ENCODE measurements around the gene TMEM239.

TMEM239 gene

DNA sequence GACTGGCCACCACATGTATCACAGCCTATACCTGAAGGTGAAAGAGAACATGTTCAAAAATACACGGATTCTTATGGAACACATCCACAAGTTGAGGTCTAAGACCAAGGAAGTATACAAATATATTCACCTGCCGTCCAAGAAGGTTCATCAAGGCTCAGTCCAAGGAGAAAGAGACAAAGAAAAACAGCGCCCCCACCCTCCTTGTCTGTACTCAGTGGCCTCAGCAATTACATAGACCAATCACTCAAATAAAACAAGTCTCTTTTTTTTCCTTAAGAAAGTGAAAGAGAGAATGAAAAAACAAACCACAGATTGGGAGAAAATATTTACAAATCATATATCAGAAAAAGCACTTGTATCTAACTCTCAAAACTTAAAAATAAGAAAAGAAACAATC lies 35.2 kb upstream of the TMEM239 start:
- no peak for DNase-seq
- Histone ChIP-seq H3K4me3 (ENCODE audit: insufficient read depth in 1 of 2, low read depth in 1 of 2, low read length in 2 of 2) (no peak overlapping the region), H3K14ac (ENCODE audit: low read length in 2 of 2) (no peak overlapping the region), H3K4me2 (ENCODE audit: low read length, poor library complexity, severe bottlenecking) (no peak overlapping the region), H3K9me3 (ENCODE audit: control insufficient read depth, low read length) (peaks cover under 1% of the 10 kb centered on the region), H3K23ac (ENCODE audit: low read length in 2 of 2) (no peak overlapping the region), H3K27me3 (ENCODE audit: control insufficient read depth in 1 of 2, insufficient read depth in 1 of 2, low read length in 2 of 2) (peaks cover 11 to 29% of the 10 kb centered on the region in 2 experiments), H3K36me3 (ENCODE audit: control insufficient read depth in 1 of 2, insufficient read depth in 2 of 2, low read depth in 1 of 2, low read length in 2 of 2) (no peaks in the 10 kb centered on the region), H3K9ac (ENCODE audit: low read length) (no peak overlapping the region), H3K18ac (ENCODE audit: low read depth in 1 of 2, low read length in 2 of 2) (no peak overlapping the region), H2AK5ac (ENCODE audit: low read length, severe bottlenecking) (no peak overlapping the region), H2BK5ac (ENCODE audit: low read depth, low read length, poor library complexity, severe bottlenecking) (no peak overlapping the region), H2BK12ac (ENCODE audit: low read length in 2 of 2) (no peak overlapping the region), H3K4me1 (ENCODE audit: control insufficient read depth, insufficient read depth, low read depth, low read length) (no peaks in the 10 kb centered on the region), H2BK15ac (ENCODE audit: low read depth, poor library complexity, severe bottlenecking) (no peak overlapping the region), H4K91ac (ENCODE audit: low read length) (no peak overlapping the region), H3K27ac (ENCODE audit: low read length, poor library complexity, severe bottlenecking) (no peak overlapping the region), H2BK120ac (ENCODE audit: low read depth, low read length) (no peak overlapping the region), H3K4ac (ENCODE audit: low read depth in 1 of 2, low read length in 2 of 2) (no peak overlapping the region), H3K79me1 (replicated peaks; ENCODE audit: low read length, poor library complexity, severe bottlenecking) (no peaks in the 10 kb centered on the region), H4K8ac (ENCODE audit: low read length) (no peak overlapping the region), H2AFZ (ENCODE audit: low read depth, low read length) (no peak overlapping the region)
- WGBS: 67% methylated on average over 2 of the region's 3 CpGs

DNA sequence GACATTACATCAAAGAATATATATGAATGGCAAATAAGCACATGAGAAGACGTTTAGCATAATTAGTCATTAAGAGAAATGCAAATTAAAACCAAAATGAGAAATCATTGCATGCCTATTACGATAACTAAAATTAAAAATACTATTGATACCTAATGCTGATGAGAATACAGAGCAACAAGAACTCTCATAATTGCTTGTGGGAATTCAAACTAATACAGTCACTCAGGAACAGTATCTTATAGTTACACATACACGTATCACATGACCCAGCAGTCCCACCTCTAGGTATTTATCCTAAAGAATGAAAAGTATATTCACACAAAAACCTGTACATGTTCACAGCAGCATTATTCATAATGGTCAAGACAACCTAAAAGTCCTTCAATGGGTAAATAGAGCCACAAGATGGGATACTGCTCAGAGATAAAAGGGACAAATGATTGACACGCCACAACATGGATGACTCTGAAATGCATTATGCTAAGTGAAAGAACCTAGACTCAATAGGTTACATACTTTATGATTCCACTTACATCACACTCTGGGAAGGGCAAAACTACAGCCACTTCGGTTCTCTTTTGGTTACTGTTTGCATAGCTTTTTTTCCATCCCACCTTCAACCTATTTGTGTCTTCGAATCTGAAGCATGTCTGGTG lies 32.1 kb upstream of the TMEM239 start:
- H3K79me1 ChIP-seq (replicated peaks; ENCODE audit: low read length, poor library complexity, severe bottlenecking): no peaks in the 10 kb centered on the region
- H3K4ac ChIP-seq (ENCODE audit: low read depth in 1 of 2, low read length in 2 of 2): no peak overlapping the region
- no peak for DNase-seq
- H4K91ac ChIP-seq (ENCODE audit: low read length): no peak overlapping the region
- no peak overlapping the region for H3K18ac ChIP-seq (ENCODE audit: low read depth in 1 of 2, low read length in 2 of 2)
- H3K27me3 ChIP-seq (ENCODE audit: control insufficient read depth in 1 of 2, insufficient read depth in 1 of 2, low read length in 2 of 2): peaks cover 11 to 32% of the 10 kb centered on the region in 2 experiments
- no peak overlapping the region for H3K4me3 ChIP-seq (ENCODE audit: insufficient read depth in 1 of 2, low read depth in 1 of 2, low read length in 2 of 2)
- H2AFZ ChIP-seq (ENCODE audit: low read depth, low read length): no peak overlapping the region
- H3K9me3 ChIP-seq (ENCODE audit: control insufficient read depth, low read length): no peaks in the 10 kb centered on the region
- H3K23ac ChIP-seq (ENCODE audit: low read length in 2 of 2): no peak overlapping the region
- no peak overlapping the region for H2BK12ac ChIP-seq (ENCODE audit: low read length in 2 of 2)
- H2BK15ac ChIP-seq (ENCODE audit: low read depth, poor library complexity, severe bottlenecking): no peak overlapping the region
- no peak overlapping the region for H2AK5ac ChIP-seq (ENCODE audit: low read length, severe bottlenecking)
- H3K4me1 ChIP-seq (ENCODE audit: control insufficient read depth, insufficient read depth, low read depth, low read length): no peaks in the 10 kb centered on the region
- no peak overlapping the region for H3K9ac ChIP-seq (ENCODE audit: low read length)
- H4K8ac ChIP-seq (ENCODE audit: low read length): no peak overlapping the region
- H3K14ac ChIP-seq (ENCODE audit: low read length in 2 of 2): no peak overlapping the region
- no peak overlapping the region for H2BK120ac ChIP-seq (ENCODE audit: low read depth, low read length)
- WGBS: 92% methylated on average over 4 of the region's 6 CpGs
- H2BK5ac ChIP-seq (ENCODE audit: low read depth, low read length, poor library complexity, severe bottlenecking): no peak overlapping the region
- H3K36me3 ChIP-seq (ENCODE audit: control insufficient read depth in 1 of 2, insufficient read depth in 2 of 2, low read depth in 1 of 2, low read length in 2 of 2): no peaks in the 10 kb centered on the region
- no peak overlapping the region for H3K27ac ChIP-seq (ENCODE audit: low read length, poor library complexity, severe bottlenecking)
- no peak overlapping the region for H3K4me2 ChIP-seq (ENCODE audit: low read length, poor library complexity, severe bottlenecking)

DNA sequence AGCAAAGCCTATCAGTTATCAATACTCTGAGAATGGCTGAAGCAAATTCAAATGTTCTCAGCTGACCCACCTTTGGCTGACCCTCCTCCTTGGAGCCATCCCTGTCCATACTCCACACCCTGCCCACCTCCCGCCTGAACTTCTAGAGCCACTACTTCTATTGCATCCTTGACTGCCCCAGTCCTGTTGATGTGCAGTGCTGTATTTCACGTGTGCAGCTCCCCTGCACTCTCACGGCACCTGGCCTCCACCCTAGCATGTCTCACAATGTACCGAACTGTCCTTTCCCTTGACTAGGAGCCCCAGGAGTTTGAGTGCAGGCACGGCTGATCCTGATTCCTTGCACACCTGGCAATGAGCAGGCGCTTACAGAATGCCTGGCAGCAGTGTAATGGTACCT lies 22.7 kb upstream of the TMEM239 start:
- DNase-seq: no peak
- Histone ChIP-seq H2BK15ac (ENCODE audit: low read depth, poor library complexity, severe bottlenecking) (no peak overlapping the region), H3K27ac (ENCODE audit: low read length, poor library complexity, severe bottlenecking) (no peak overlapping the region), H3K4me2 (ENCODE audit: low read length, poor library complexity, severe bottlenecking) (no peak overlapping the region), H2AK5ac (ENCODE audit: low read length, severe bottlenecking) (no peak overlapping the region), H4K91ac (ENCODE audit: low read length) (no peak overlapping the region), H3K4me1 (ENCODE audit: control insufficient read depth, insufficient read depth, low read depth, low read length) (no peaks in the 10 kb centered on the region), H3K4me3 (ENCODE audit: insufficient read depth in 1 of 2, low read depth in 1 of 2, low read length in 2 of 2) (no peak overlapping the region), H3K23ac (ENCODE audit: low read length in 2 of 2) (no peak overlapping the region), H2AFZ (ENCODE audit: low read depth, low read length) (no peak overlapping the region), H3K18ac (ENCODE audit: low read depth in 1 of 2, low read length in 2 of 2) (no peak overlapping the region), H3K9ac (ENCODE audit: low read length) (no peak overlapping the region), H3K4ac (ENCODE audit: low read depth in 1 of 2, low read length in 2 of 2) (no peak overlapping the region), H2BK120ac (ENCODE audit: low read depth, low read length) (no peak overlapping the region), H3K36me3 (ENCODE audit: control insufficient read depth in 1 of 2, insufficient read depth in 2 of 2, low read depth in 1 of 2, low read length in 2 of 2) (peaks cover 36 to 41% of the 10 kb centered on the region in 2 experiments), H2BK12ac (ENCODE audit: low read length in 2 of 2) (no peak overlapping the region), H3K14ac (ENCODE audit: low read length in 2 of 2) (no peak overlapping the region), H3K79me1 (replicated peaks; ENCODE audit: low read length, poor library complexity, severe bottlenecking) (no peaks in the 10 kb centered on the region), H2BK5ac (ENCODE audit: low read depth, low read length, poor library complexity, severe bottlenecking) (no peak overlapping the region), H3K27me3 (ENCODE audit: control insufficient read depth in 1 of 2, insufficient read depth in 1 of 2, low read length in 2 of 2) (peaks cover 9 to 12% of the 10 kb centered on the region in 2 experiments), H3K9me3 (ENCODE audit: control insufficient read depth, low read length) (no peaks in the 10 kb centered on the region), H4K8ac (ENCODE audit: low read length) (no peak overlapping the region)
- WGBS: 87% methylated on average over 6 of the region's 6 CpGs

GRCh38 chr20:2794202-2794748 lies 21.9 kb upstream of the TMEM239 start:
- H3K27ac ChIP-seq (ENCODE audit: low read length, poor library complexity, severe bottlenecking): no peak overlapping the region
- no peak overlapping the region for H2BK12ac ChIP-seq (ENCODE audit: low read length in 2 of 2)
- H2AK5ac ChIP-seq (ENCODE audit: low read length, severe bottlenecking): no peak overlapping the region

More at GRCh38 chr20:2794202-2794748, 21.9 kb upstream of the TMEM239 start:
- Histone ChIP-seq H3K79me1 (replicated peaks; ENCODE audit: low read length, poor library complexity, severe bottlenecking) (no peaks in the 10 kb centered on the region), H4K91ac (ENCODE audit: low read length) (no peak overlapping the region), H3K18ac (ENCODE audit: low read depth in 1 of 2, low read length in 2 of 2) (no peak overlapping the region), H4K8ac (ENCODE audit: low read length) (no peak overlapping the region), H2AFZ (ENCODE audit: low read depth, low read length) (no peak overlapping the region), H3K14ac (ENCODE audit: low read length in 2 of 2) (no peak overlapping the region), H3K4me1 (ENCODE audit: control insufficient read depth, insufficient read depth, low read depth, low read length) (peaks cover 5% of the 10 kb centered on the region), H2BK120ac (ENCODE audit: low read depth, low read length) (no peak overlapping the region), H2BK5ac (ENCODE audit: low read depth, low read length, poor library complexity, severe bottlenecking) (no peak overlapping the region), H3K4me3 (ENCODE audit: insufficient read depth in 1 of 2, low read depth in 1 of 2, low read length in 2 of 2) (no peak overlapping the region), H3K9me3 (ENCODE audit: control insufficient read depth, low read length) (no peaks in the 10 kb centered on the region), H3K27me3 (ENCODE audit: control insufficient read depth in 1 of 2, insufficient read depth in 1 of 2, low read length in 2 of 2) (peaks cover 7 to 12% of the 10 kb centered on the region in 2 experiments), H3K36me3 (ENCODE audit: control insufficient read depth in 1 of 2, insufficient read depth in 2 of 2, low read depth in 1 of 2, low read length in 2 of 2) (peaks cover 38 to 43% of the 10 kb centered on the region in 2 experiments), H3K4me2 (ENCODE audit: low read length, poor library complexity, severe bottlenecking) (no peak overlapping the region), H3K9ac (ENCODE audit: low read length) (no peak overlapping the region), H3K4ac (ENCODE audit: low read depth in 1 of 2, low read length in 2 of 2) (no peak overlapping the region), H2BK15ac (ENCODE audit: low read depth, poor library complexity, severe bottlenecking) (no peak overlapping the region), H3K23ac (ENCODE audit: low read length in 2 of 2) (no peak overlapping the region)
- no peak for DNase-seq
- 94% methylated on average over 23 of the region's 23 CpGs for WGBS

Data from mesenchymal stem cell (in vitro differentiated cells and primary cell).